Measurements from ENCODE around the gene FLII.

GRCh38 chr17:18229771-18230170 lies 28.8 kb downstream of the FLII start:
- TF ChIP-seq POLR2AphosphoS5 (IDR thresholded peaks at IDR 0.05; ENCODE audit: borderline replicate concordance, low read depth, low read length): no peak
- TF ChIP-seq EZH2 (IDR thresholded peaks at IDR 0.05): no peak
